ENCODE results near the gene TMC7.

DNA sequence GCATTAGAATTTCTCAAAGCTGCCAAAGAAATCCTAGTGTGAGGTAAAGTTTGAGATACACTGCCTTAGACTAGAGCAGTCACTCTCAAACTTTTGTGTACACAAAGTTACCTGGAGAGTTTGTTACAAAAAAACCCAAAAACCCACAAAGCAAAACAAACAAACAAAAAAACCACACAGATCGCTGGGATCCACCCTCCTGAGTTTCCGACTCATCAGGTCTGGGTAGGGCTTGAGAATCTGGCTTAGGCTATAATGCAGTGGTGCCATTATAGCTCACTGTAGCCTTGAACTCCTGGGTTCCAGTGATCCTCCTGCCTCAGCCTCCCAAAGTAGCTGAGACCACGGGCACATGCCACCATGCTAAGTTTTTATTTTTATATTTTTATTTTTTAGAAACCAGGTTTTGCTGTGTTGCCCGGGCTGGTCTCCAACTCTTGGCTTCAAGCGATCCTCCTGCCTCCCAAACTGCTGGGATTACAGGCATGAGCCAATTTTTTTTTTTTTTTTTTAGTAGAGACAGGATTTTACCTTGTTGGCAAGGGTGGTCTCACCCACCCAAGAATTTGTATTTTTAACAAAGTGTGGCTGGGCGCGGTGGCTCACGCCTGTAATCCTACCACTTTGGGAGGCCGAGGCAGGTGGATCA, 35.2 kb upstream of the TMC7 start:
- TF ChIP-seq EP300 (IDR thresholded peaks at IDR 0.05) (no peak), POLR2A (IDR thresholded peaks at IDR 0.05) (no peak)
- TF ChIP-seq, protein P1, sequence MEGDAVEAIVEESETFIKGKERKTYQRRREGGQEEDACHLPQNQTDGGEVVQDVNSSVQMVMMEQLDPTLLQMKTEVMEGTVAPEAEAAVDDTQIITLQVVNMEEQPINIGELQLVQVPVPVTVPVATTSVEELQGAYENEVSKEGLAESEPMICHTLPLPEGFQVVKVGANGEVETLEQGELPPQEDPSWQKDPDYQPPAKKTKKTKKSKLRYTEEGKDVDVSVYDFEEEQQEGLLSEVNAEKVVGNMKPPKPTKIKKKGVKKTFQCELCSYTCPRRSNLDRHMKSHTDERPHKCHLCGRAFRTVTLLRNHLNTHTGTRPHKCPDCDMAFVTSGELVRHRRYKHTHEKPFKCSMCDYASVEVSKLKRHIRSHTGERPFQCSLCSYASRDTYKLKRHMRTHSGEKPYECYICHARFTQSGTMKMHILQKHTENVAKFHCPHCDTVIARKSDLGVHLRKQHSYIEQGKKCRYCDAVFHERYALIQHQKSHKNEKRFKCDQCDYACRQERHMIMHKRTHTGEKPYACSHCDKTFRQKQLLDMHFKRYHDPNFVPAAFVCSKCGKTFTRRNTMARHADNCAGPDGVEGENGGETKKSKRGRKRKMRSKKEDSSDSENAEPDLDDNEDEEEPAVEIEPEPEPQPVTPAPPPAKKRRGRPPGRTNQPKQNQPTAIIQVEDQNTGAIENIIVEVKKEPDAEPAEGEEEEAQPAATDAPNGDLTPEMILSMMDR (IDR thresholded peaks at IDR 0.05): no peak

All from ovary (tissue), 3 donors.